Measurements from ENCODE around the gene ANXA6. TPM values are rescaled to one million over a fixed set of nuclear protein-coding genes. Genes with fewer than 3 reads are reported as not detected.

ANXA6 gene
- total and polyA plus RNA-seq, 5 donors from 2014 or later = 171 to 364 (median 290) TPM

GRCh38 chr5:151071021-151071420 is 86.6 kb downstream of the ANXA6 start:
- Mint-ChIP-seq H3K36me3 (peaks cover 38% of the 10 kb centered on the region), H3K4me3 (peak overlapping the region in 1 of 4 donors; percentile 79), H3K4me1 (peaks cover 21 to 92% (median 62%) of the 10 kb centered on the region in 4 donors), H3K27ac (peak overlapping the region in 2 of 3 donors; percentile 26 to 68), H3K27me3 (no peaks in the 10 kb centered on the region), H3K9me3 (no peaks in the 10 kb centered on the region)
- Histone ChIP-seq H3K27me3 (ENCODE audit: control insufficient read depth, insufficient read depth, low read length) (no peaks in the 10 kb centered on the region), H3K4me3 (ENCODE audit: low read depth, low read length) (no peak overlapping the region), H3K9me3 (ENCODE audit: control insufficient read depth in 2 of 2, low read length in 2 of 2) (no peaks in the 10 kb centered on the region), H3K4me1 (ENCODE audit: control insufficient read depth, insufficient read depth, low read length, poor library complexity, severe bottlenecking) (peaks cover 85% of the 10 kb centered on the region), H3K27ac (ENCODE audit: insufficient read depth, low read length, poor library complexity, severe bottlenecking) (no peak overlapping the region), H3K36me3 (ENCODE audit: control insufficient read depth, insufficient read depth, low read length) (peaks cover 62% of the 10 kb centered on the region)
- ATAC-seq (ENCODE audit: low read depth in 2 of 2) (no peak), DNase-seq (no peak)

DNA sequence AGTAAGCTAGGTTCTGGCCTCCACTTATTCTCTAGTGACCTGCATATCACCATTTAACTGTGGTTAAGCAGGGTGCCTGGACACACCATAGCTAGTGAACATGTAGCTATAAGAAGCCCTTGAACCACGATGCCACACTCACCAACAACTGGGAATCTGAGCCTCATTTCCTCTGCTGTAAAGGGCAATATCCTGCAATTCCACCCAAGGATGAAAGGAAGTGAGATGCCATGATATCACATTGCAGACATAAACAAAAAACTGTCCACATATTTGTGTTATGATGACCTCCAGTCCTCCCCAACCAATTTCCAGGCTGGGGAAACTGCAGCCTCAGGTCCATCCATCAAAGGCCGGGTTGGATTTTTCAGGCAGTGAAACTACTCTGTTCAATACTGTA is 87.1 kb downstream of the ANXA6 start:
- Mint-ChIP-seq H3K36me3 (peaks cover 33% of the 10 kb centered on the region), H3K27me3 (no peaks in the 10 kb centered on the region), H3K4me3 (peak overlapping the region in 1 of 4 donors; percentile 79), H3K9me3 (no peaks in the 10 kb centered on the region), H3K4me1 (peaks cover 21 to 92% (median 62%) of the 10 kb centered on the region in 4 donors), H3K27ac (peak overlapping the region in 2 of 3 donors; percentile 68 to 81)
- ATAC-seq (ENCODE audit: low read depth in 2 of 2) (no peak), DNase-seq (no peak)
- H3K4me1 ChIP-seq (ENCODE audit: control insufficient read depth, insufficient read depth, low read length, poor library complexity, severe bottlenecking) = peaks cover 83% of the 10 kb centered on the region
- peaks cover 57% of the 10 kb centered on the region for H3K36me3 ChIP-seq (ENCODE audit: control insufficient read depth, insufficient read depth, low read length)
- no peaks in the 10 kb centered on the region for H3K9me3 ChIP-seq (ENCODE audit: control insufficient read depth in 2 of 2, low read length in 2 of 2)
- no peak overlapping the region for H3K27ac ChIP-seq (ENCODE audit: insufficient read depth, low read length, poor library complexity, severe bottlenecking)
- H3K4me3 ChIP-seq (ENCODE audit: low read depth, low read length) = peak overlapping the region; percentile 24
- no peaks in the 10 kb centered on the region for H3K27me3 ChIP-seq (ENCODE audit: control insufficient read depth, insufficient read depth, low read length)

- Mint-ChIP-seq H3K4me1 (peaks cover 18 to 91% (median 63%) of the 10 kb centered on the region in 4 donors), H3K9me3 (no peaks in the 10 kb centered on the region), H3K27ac (peak overlapping the region; percentile 76 to 91 (median 83)), H3K4me3 (peak overlapping the region; percentile 29 to 81 (median 71)), H3K27me3 (no peaks in the 10 kb centered on the region), H3K36me3 (peaks cover 29% of the 10 kb centered on the region)
- Histone ChIP-seq H3K27ac (ENCODE audit: insufficient read depth, low read length, poor library complexity, severe bottlenecking) (peak overlapping the region; percentile 52), H3K4me1 (ENCODE audit: control insufficient read depth, insufficient read depth, low read length, poor library complexity, severe bottlenecking) (peaks cover 80% of the 10 kb centered on the region), H3K27me3 (ENCODE audit: control insufficient read depth, insufficient read depth, low read length) (no peaks in the 10 kb centered on the region), H3K9me3 (ENCODE audit: control insufficient read depth in 2 of 2, low read length in 2 of 2) (no peaks in the 10 kb centered on the region), H3K36me3 (ENCODE audit: control insufficient read depth, insufficient read depth, low read length) (peaks cover 52% of the 10 kb centered on the region), H3K4me3 (ENCODE audit: low read depth, low read length) (peak overlapping the region; percentile 32)
- peak; percentile 48 to 66 for ATAC-seq (ENCODE audit: low read depth in 2 of 2)
- peak in 1 of 3 donors; percentile 55 for DNase-seq
Measured at GRCh38 chr5:151068433-151069197, 89.0 kb downstream of the ANXA6 start.

GRCh38 chr5:151067632-151068432 is 89.7 kb downstream of the ANXA6 start:
- H3K36me3 Mint-ChIP-seq = peaks cover 28% of the 10 kb centered on the region
- H3K27me3 ChIP-seq (ENCODE audit: control insufficient read depth, insufficient read depth, low read length) = no peaks in the 10 kb centered on the region
- H3K36me3 ChIP-seq (ENCODE audit: control insufficient read depth, insufficient read depth, low read length) = peaks cover 55% of the 10 kb centered on the region
- peaks cover 13 to 88% (median 62%) of the 10 kb centered on the region in 4 donors for H3K4me1 Mint-ChIP-seq
- H3K27me3 Mint-ChIP-seq = no peaks in the 10 kb centered on the region
- ATAC-seq (ENCODE audit: low read depth in 2 of 2) = no peak
- no peaks in the 10 kb centered on the region for H3K9me3 Mint-ChIP-seq
- no peak for DNase-seq
- H3K27ac ChIP-seq (ENCODE audit: insufficient read depth, low read length, poor library complexity, severe bottlenecking) = peak overlapping the region; percentile 52
- no peaks in the 10 kb centered on the region for H3K9me3 ChIP-seq (ENCODE audit: control insufficient read depth in 2 of 2, low read length in 2 of 2)
- H3K4me1 ChIP-seq (ENCODE audit: control insufficient read depth, insufficient read depth, low read length, poor library complexity, severe bottlenecking) = peaks cover 79% of the 10 kb centered on the region
- H3K27ac Mint-ChIP-seq = peak overlapping the region; percentile 14 to 91 (median 83)
- peak overlapping the region; percentile 32 for H3K4me3 ChIP-seq (ENCODE audit: low read depth, low read length)
- H3K4me3 Mint-ChIP-seq = peak overlapping the region; percentile 29 to 81 (median 71)

GRCh38 chr5:151066920-151067319 is 90.7 kb downstream of the ANXA6 start:
- H3K36me3 ChIP-seq (ENCODE audit: control insufficient read depth, insufficient read depth, low read length) = peaks cover 64% of the 10 kb centered on the region
- DNase-seq (no peak), ATAC-seq (ENCODE audit: low read depth in 2 of 2) (no peak)
- H3K27me3 ChIP-seq (ENCODE audit: control insufficient read depth, insufficient read depth, low read length) = no peaks in the 10 kb centered on the region
- peak overlapping the region; percentile 83 to 91 (median 89) for H3K27ac Mint-ChIP-seq
- no peaks in the 10 kb centered on the region for H3K9me3 ChIP-seq (ENCODE audit: control insufficient read depth in 2 of 2, low read length in 2 of 2)
- peaks cover 13 to 81% (median 54%) of the 10 kb centered on the region in 4 donors for H3K4me1 Mint-ChIP-seq
- no peaks in the 10 kb centered on the region for H3K9me3 Mint-ChIP-seq
- H3K4me3 ChIP-seq (ENCODE audit: low read depth, low read length) = no peak overlapping the region
- peak overlapping the region; percentile 52 for H3K27ac ChIP-seq (ENCODE audit: insufficient read depth, low read length, poor library complexity, severe bottlenecking)
- no peaks in the 10 kb centered on the region for H3K27me3 Mint-ChIP-seq
- H3K4me3 Mint-ChIP-seq = peak overlapping the region in 3 of 4 donors; percentile 23 to 79 (median 77)
- H3K36me3 Mint-ChIP-seq = peaks cover 20% of the 10 kb centered on the region
- H3K4me1 ChIP-seq (ENCODE audit: control insufficient read depth, insufficient read depth, low read length, poor library complexity, severe bottlenecking) = peaks cover 70% of the 10 kb centered on the region

DNA sequence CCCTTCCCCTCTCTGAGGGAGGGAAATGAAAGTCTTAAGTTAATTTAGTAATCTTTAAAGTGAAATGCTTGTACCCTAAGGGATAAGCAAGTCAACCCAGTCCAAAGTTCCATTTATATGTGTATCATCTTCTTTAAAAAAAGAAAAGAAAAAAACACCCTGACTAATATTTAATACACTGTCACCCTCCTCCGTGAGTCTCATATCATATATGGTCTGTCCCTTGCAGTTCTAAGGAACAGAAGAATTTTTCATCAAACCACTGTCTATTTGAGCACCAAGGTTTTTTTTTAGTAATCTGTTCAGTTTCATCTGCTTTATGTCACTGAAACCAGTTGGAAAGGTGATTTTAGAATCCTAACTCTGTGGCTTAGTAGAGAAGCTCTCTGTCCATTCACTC is 92.0 kb downstream of the ANXA6 start:
- Histone ChIP-seq H3K9me3 (ENCODE audit: control insufficient read depth in 2 of 2, low read length in 2 of 2) (no peaks in the 10 kb centered on the region), H3K27me3 (ENCODE audit: control insufficient read depth, insufficient read depth, low read length) (no peaks in the 10 kb centered on the region), H3K4me3 (ENCODE audit: low read depth, low read length) (no peak overlapping the region), H3K36me3 (ENCODE audit: control insufficient read depth, insufficient read depth, low read length) (peaks cover 72% of the 10 kb centered on the region), H3K27ac (ENCODE audit: insufficient read depth, low read length, poor library complexity, severe bottlenecking) (peak overlapping the region; percentile 48), H3K4me1 (ENCODE audit: control insufficient read depth, insufficient read depth, low read length, poor library complexity, severe bottlenecking) (peaks cover 66% of the 10 kb centered on the region)
- no peak for DNase-seq
- Mint-ChIP-seq H3K27ac (peak overlapping the region in 2 of 3 donors; percentile 79 to 91), H3K36me3 (peaks cover 25% of the 10 kb centered on the region), H3K27me3 (no peaks in the 10 kb centered on the region), H3K4me3 (peak overlapping the region in 1 of 4 donors; percentile 79), H3K9me3 (no peaks in the 10 kb centered on the region), H3K4me1 (peaks cover 11 to 81% (median 51%) of the 10 kb centered on the region in 4 donors)
- ATAC-seq (ENCODE audit: low read depth in 2 of 2) = no peak

GRCh38 chr5:151064916-151065499 is 92.6 kb downstream of the ANXA6 start:
- Mint-ChIP-seq H3K4me1 (peaks cover 6 to 81% (median 49%) of the 10 kb centered on the region in 4 donors), H3K36me3 (peaks cover 22% of the 10 kb centered on the region), H3K27ac (peak overlapping the region in 1 of 3 donors; percentile 91), H3K4me3 (peak overlapping the region in 1 of 4 donors; percentile 79), H3K9me3 (no peaks in the 10 kb centered on the region), H3K27me3 (no peaks in the 10 kb centered on the region)
- Histone ChIP-seq H3K27me3 (ENCODE audit: control insufficient read depth, insufficient read depth, low read length) (no peaks in the 10 kb centered on the region), H3K4me1 (ENCODE audit: control insufficient read depth, insufficient read depth, low read length, poor library complexity, severe bottlenecking) (peaks cover 66% of the 10 kb centered on the region), H3K9me3 (ENCODE audit: control insufficient read depth in 2 of 2, low read length in 2 of 2) (no peaks in the 10 kb centered on the region), H3K36me3 (ENCODE audit: control insufficient read depth, insufficient read depth, low read length) (peaks cover 74% of the 10 kb centered on the region), H3K4me3 (ENCODE audit: low read depth, low read length) (no peak overlapping the region), H3K27ac (ENCODE audit: insufficient read depth, low read length, poor library complexity, severe bottlenecking) (peak overlapping the region; percentile 48)
- DNase-seq (no peak), ATAC-seq (ENCODE audit: low read depth in 2 of 2) (no peak)
